IMR-90 (cell line): ENCODE data around the gene DLK2. TPM values are rescaled to one million over a fixed set of nuclear protein-coding genes. Genes with fewer than 3 reads are reported as not detected.

Source experiments
- ATAC-seq: fragments of 200-7000 bp; cut with Tn5 transposase; 2 replicates; pipeline ENCODE4 v1.9.1; 2020; ENCODE audit warnings: low read depth, mild to moderate bottlenecking, moderate library complexity
- BruUV-seq: library from RNA; stranded (reverse); fragments of 400-500 nt; replicated peaks from 2 replicates; lab custom pipeline; 2021; lab: Mats Ljungman, UMichigan
- CTCF ChIA-PET: fragments of 300-600 bp; formaldehyde crosslinking; extraction: SDS; loops from one replicate; lab custom pipeline; 2021; ENCODE audit warnings: antibody characterized with exemption; lab: Yijun Ruan, JAX
- POLR2A ChIA-PET: fragments of 300-600 bp; sonication (Branson Sonifier 250); formaldehyde crosslinking; loops from one replicate; lab custom pipeline; 2022; ENCODE audit warnings: antibody characterized with exemption; ENCODE audit not compliant: unreplicated experiment; lab: Charles Lee
- DNase-seq: peaks from one replicate; pipeline ENCODE4 v3.0.0; 2013
- H2AFZ ChIP-seq: replicated peaks from 2 replicates; pipeline ENCODE3; 2013; ENCODE audit warnings: low read length, mild to moderate bottlenecking; ENCODE audit not compliant: poor library complexity
- H2AK5ac ChIP-seq: 2 replicates; pipeline ENCODE4 v1.6.1; 2013; ENCODE audit warnings: low read depth, low read length, inconsistent platforms
- H2AK9ac ChIP-seq: replicated peaks from 2 replicates; pipeline ENCODE3; 2013; ENCODE audit warnings: mild to moderate bottlenecking, low read depth, low read length, moderate library complexity; ENCODE audit not compliant: poor library complexity
- H2BK120ac ChIP-seq: 2 replicates; pipeline ENCODE4 v1.6.1; 2013; ENCODE audit warnings: low read depth, low read length, inconsistent platforms
- H2BK15ac ChIP-seq: 3 replicates; pipeline ENCODE4 v1.6.1; 2013; ENCODE audit warnings: low read depth, low read length, inconsistent platforms
- H2BK20ac ChIP-seq: 2 replicates; pipeline ENCODE4 v1.6.1; 2013; ENCODE audit warnings: low read depth, mild to moderate bottlenecking, inconsistent platforms, low read length, moderate library complexity
- H2BK5ac ChIP-seq: 2 replicates; pipeline ENCODE4 v1.6.1; 2013; ENCODE audit warnings: mild to moderate bottlenecking, low read depth, low read length, inconsistent platforms; ENCODE audit not compliant: poor library complexity, severe bottlenecking
- H3K14ac ChIP-seq: replicated peaks from 2 replicates; pipeline ENCODE4 v1.6.1; 2013; ENCODE audit warnings: low read depth, low read length, inconsistent platforms
- H3K18ac ChIP-seq: 2 replicates; pipeline ENCODE4 v1.6.1; 2013; ENCODE audit warnings: low read depth, low read length, control low read depth
- H3K23ac ChIP-seq: 2 replicates; pipeline ENCODE4 v1.6.1; 2013; ENCODE audit warnings: low read depth, low read length, inconsistent platforms
- H3K27ac ChIP-seq: 2 replicates; pipeline ENCODE4 v1.5.1; 2013; ENCODE audit warnings: mild to moderate bottlenecking, control low read depth, low read length; ENCODE audit not compliant: insufficient read depth
- H3K27me3 ChIP-seq: 2 replicates; pipeline ENCODE4 v1.6.1; 2013; ENCODE audit warnings: low read length; ENCODE audit not compliant: control insufficient read depth, insufficient read depth
- H3K36me3 ChIP-seq: 2 replicates; pipeline ENCODE4 v1.6.1; 2013; ENCODE audit warnings: low read length, mixed read lengths; ENCODE audit not compliant: control insufficient read depth, insufficient read depth
- H3K4ac ChIP-seq: 2 replicates; pipeline ENCODE4 v1.6.1; 2013; ENCODE audit warnings: low read depth, low read length, inconsistent platforms
- H3K4me1 ChIP-seq: 2 replicates; pipeline ENCODE4 v1.6.1; 2013; ENCODE audit warnings: low read length, mixed read lengths; ENCODE audit not compliant: control insufficient read depth, insufficient read depth
- H3K4me2 ChIP-seq: 2 replicates; pipeline ENCODE4 v1.6.1; 2013; ENCODE audit warnings: low read depth, mild to moderate bottlenecking, control low read depth, low read length, moderate library complexity
- H3K4me3 ChIP-seq: 2 replicates; pipeline ENCODE4 v1.5.1; 2013; ENCODE audit warnings: low read depth, mild to moderate bottlenecking, control low read depth, low read length, moderate library complexity; ENCODE audit not compliant: insufficient read depth
- H3K56ac ChIP-seq: 2 replicates; pipeline ENCODE4 v1.6.1; 2013; ENCODE audit warnings: low read length, inconsistent platforms; ENCODE audit not compliant: insufficient read depth; ENCODE audit errors: extremely low read depth
- H3K79me1 ChIP-seq, 2 experiments: 2 replicates each; pipeline ENCODE4 v1.6.1; 2013; ENCODE audit warnings: low read length in 2 of 2, inconsistent platforms in 1 of 2, low read depth in 1 of 2
- H3K9ac ChIP-seq: 2 replicates; pipeline ENCODE4 v1.6.1; 2013; ENCODE audit warnings: low read depth, low read length, control low read depth
- H3K9me1 ChIP-seq: 2 replicates; pipeline ENCODE4 v1.6.1; 2013; ENCODE audit warnings: low read length, inconsistent platforms; ENCODE audit not compliant: insufficient read depth
- H3K9me3 ChIP-seq: 2 replicates; pipeline ENCODE4 v1.6.1; 2013; ENCODE audit warnings: low read length; ENCODE audit not compliant: control insufficient read depth, insufficient read depth
- H4K20me1 ChIP-seq: 2 replicates; pipeline ENCODE4 v1.6.1; 2013; ENCODE audit warnings: low read length, inconsistent platforms; ENCODE audit not compliant: insufficient read depth
- H4K5ac ChIP-seq: 2 replicates; pipeline ENCODE4 v1.6.1; 2013; ENCODE audit warnings: mild to moderate bottlenecking, low read depth, low read length, control low read depth
- H4K8ac ChIP-seq, 2 experiments: 2 replicates each; pipeline ENCODE4 v1.6.1; 2013; ENCODE audit warnings: low read depth in 2 of 2, low read length in 2 of 2, control low read depth in 1 of 2, inconsistent platforms in 1 of 2
- H4K91ac ChIP-seq: 2 replicates; pipeline ENCODE4 v1.6.1; 2013; ENCODE audit warnings: low read depth, low read length, inconsistent platforms; ENCODE audit not compliant: insufficient read depth
- BHLHE40 ChIP-seq: fragments of 150-350 bp; IDR thresholded peaks from 2 replicates; pipeline ENCODE4 v1.6.1; 2016; ENCODE audit warnings: mild to moderate bottlenecking, low read depth, low read length
- CHD1 ChIP-seq: IDR thresholded peaks from 2 replicates; pipeline ENCODE4 v1.6.1; 2012; ENCODE audit warnings: low read depth, low read length, improper control_type of control experiment
- FOS ChIP-seq: fragments of 150-350 bp; IDR thresholded peaks from 2 replicates; pipeline ENCODE4 v1.6.1; 2016; ENCODE audit warnings: low read depth, low read length
- MAFK ChIP-seq: IDR thresholded peaks from 2 replicates; pipeline ENCODE4 v1.6.1; 2012; ENCODE audit warnings: low read depth, low read length, improper control_type of control experiment
- MXI1 ChIP-seq: IDR thresholded peaks from 2 replicates; pipeline ENCODE4 v1.6.1; 2012; ENCODE audit warnings: low read depth, mild to moderate bottlenecking, low read length, moderate library complexity, borderline replicate concordance
- NFE2L2 ChIP-seq: fragments of 150-350 bp; IDR thresholded peaks from 2 replicates; pipeline ENCODE4 v1.6.1; 2016; ENCODE audit warnings: low read depth, mild to moderate bottlenecking, low read length
- POLR2A ChIP-seq: IDR thresholded peaks from 2 replicates; pipeline ENCODE4 v1.6.1; 2012; ENCODE audit warnings: mild to moderate bottlenecking, low read depth, low read length
- RAD21 ChIP-seq: IDR thresholded peaks from 2 replicates; pipeline ENCODE4 v1.6.1; 2012; ENCODE audit warnings: low read length, improper control_type of control experiment
- RFX5 ChIP-seq: IDR thresholded peaks from 2 replicates; pipeline ENCODE4 v1.8.0; 2012; ENCODE audit warnings: low read depth, mild to moderate bottlenecking, low read length, moderate library complexity
- SMC3 ChIP-seq: fragments of 150-350 bp; IDR thresholded peaks from 2 replicates; pipeline ENCODE4 v1.6.1; 2016; ENCODE audit warnings: low read depth, mild to moderate bottlenecking, antibody characterized with exemption, low read length, moderate library complexity
- WGBS, 2 experiments: methylation state at CpG; one replicate each; pipeline versions ENCODE4 v1.1.5 to v1.1.7; 2013; ENCODE audit warnings: missing lambda C conversion rate in 2 of 2; ENCODE audit not compliant: insufficient read length in 1 of 2; ENCODE audit errors: extremely low coverage in 2 of 2; 5-methylcytosine and 5-hydroxymethylcytosine counted together
- dilution Hi-C: fragments of 300-500 bp; cut with HindIII; formaldehyde crosslinking; loops from one replicate; pipeline ENCODE4 v1.14.3; 2018; ENCODE audit warnings: low sequenced_read_pairs; ENCODE audit not compliant: unreplicated experiment
- in situ Hi-C: fragments of 300-500 bp; cut with MboI; formaldehyde crosslinking; loops from 3 replicates; pipeline ENCODE4 v1.14.3; 2019; ENCODE audit warnings: low sequenced_read_pairs, inconsistent platforms, mixed read lengths
- intact Hi-C: fragments of 100-400 bp; cut with micrococcal nuclease; formaldehyde crosslinking; loops from 2 replicates; pipeline ENCODE4 v1.10.0; 2022
- polyA plus RNA-seq, 3 experiments: library from polyadenylated mRNA; depleted of rRNA; stranded (reverse); fragments of >200 nt; gene quantifications; 2 replicates each; pipeline ENCODE4 v1.2.3, GENCODE V29; 2012; ENCODE audit warnings: low replicate concordance in 1 of 3
- total RNA-seq: library from RNA; depleted of rRNA; stranded (reverse); fragments of >200 nt; gene quantifications from 2 replicates; pipeline ENCODE4 v1.2.3, GENCODE V29; 2012
- TF ChIP-seq, protein P1 (sequence below): fragments of 150-350 bp; IDR thresholded peaks from 2 replicates; pipeline ENCODE4 v1.6.1; 2016; ENCODE audit warnings: low read depth, mild to moderate bottlenecking, low read length, moderate library complexity, borderline replicate concordance

DLK2 gene
- total and polyA plus RNA-seq, 2 of the 4 experiments (the other 2 are of a cell fraction) = 0.90 to 2.8 TPM

DNA sequence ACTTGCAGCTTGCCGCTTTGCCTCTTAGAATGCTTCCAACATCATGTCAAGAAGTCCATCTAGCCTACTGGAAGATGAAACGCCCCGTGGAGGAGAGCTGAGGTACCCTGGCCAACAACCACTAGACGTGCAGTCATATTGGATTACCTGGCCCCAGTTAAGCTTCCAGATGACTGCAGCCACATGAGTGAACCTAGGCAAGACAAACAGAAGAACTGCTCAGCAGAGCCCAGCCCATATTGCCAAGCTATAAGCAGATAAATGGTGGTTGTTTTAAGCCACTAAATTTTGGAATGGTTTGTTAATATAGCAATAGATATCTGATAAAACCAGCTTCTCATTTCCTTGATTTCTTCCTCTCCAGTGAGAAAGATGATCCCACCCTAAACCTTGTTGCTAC is 4.7 kb upstream of the DLK2 start:
- H4K5ac ChIP-seq = no peak overlapping the region
- no peak overlapping the region for H3K14ac ChIP-seq
- no peak overlapping the region for H3K4ac ChIP-seq
- TF ChIP-seq RAD21 = no peak
- TF ChIP-seq MAFK = no peak
- no peak for TF ChIP-seq SMC3
- TF ChIP-seq, protein P1, sequence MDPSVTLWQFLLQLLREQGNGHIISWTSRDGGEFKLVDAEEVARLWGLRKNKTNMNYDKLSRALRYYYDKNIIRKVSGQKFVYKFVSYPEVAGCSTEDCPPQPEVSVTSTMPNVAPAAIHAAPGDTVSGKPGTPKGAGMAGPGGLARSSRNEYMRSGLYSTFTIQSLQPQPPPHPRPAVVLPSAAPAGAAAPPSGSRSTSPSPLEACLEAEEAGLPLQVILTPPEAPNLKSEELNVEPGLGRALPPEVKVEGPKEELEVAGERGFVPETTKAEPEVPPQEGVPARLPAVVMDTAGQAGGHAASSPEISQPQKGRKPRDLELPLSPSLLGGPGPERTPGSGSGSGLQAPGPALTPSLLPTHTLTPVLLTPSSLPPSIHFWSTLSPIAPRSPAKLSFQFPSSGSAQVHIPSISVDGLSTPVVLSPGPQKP = no peak
- TF ChIP-seq FOS = no peak
- no peak for TF ChIP-seq POLR2A
- no peak for TF ChIP-seq NFE2L2
- TF ChIP-seq BHLHE40 = no peak
- TF ChIP-seq RFX5 = no peak
- TF ChIP-seq MXI1 = no peak
- TF ChIP-seq CHD1 = no peak
- intact Hi-C loops = no loop called here
- H4K20me1 ChIP-seq = no peaks in the 10 kb centered on the region
- no peak overlapping the region for H3K9ac ChIP-seq
- ATAC-seq (no peak), DNase-seq (no peak)
- ChIA-PET POLR2A (no interaction called here), CTCF (no interaction called here)
- no peak overlapping the region for H3K56ac ChIP-seq
- no peak overlapping the region for H3K4me3 ChIP-seq
- no peaks in the 10 kb centered on the region for H3K9me1 ChIP-seq
- H2AK9ac ChIP-seq = no peak overlapping the region
- no peak overlapping the region for H2BK15ac ChIP-seq
- H3K79me1 ChIP-seq = no peaks in the 10 kb centered on the region
- peaks cover 2% of the 10 kb centered on the region; the same call in 1 of the 2 replicates for H3K4me1 ChIP-seq
- in situ Hi-C loops = loop anchor here (5.0 kb wide), 1 partner anchor 37 kb away; no protein-coding TSS in a partner anchor
- H2BK20ac ChIP-seq = no peak overlapping the region
- no peak overlapping the region for H2AFZ ChIP-seq
- H3K23ac ChIP-seq = no peak overlapping the region
- BruUV-seq = no TSS peak
- H3K18ac ChIP-seq = no peak overlapping the region
- no peak overlapping the region for H3K4me2 ChIP-seq
- no peak overlapping the region for H4K91ac ChIP-seq
- no peak overlapping the region for H2AK5ac ChIP-seq
- no peaks in the 10 kb centered on the region for H3K36me3 ChIP-seq
- WGBS, 2 experiments = 54% methylated on average over 2 of the region's 4 CpGs; no CpG with 5 or more reads in 1 of the 2 experiments
- H4K8ac ChIP-seq = no peak overlapping the region
- H3K27me3 ChIP-seq = peaks cover 29% of the 10 kb centered on the region
- no peak overlapping the region for H2BK5ac ChIP-seq
- no peaks in the 10 kb centered on the region; the same call in 1 of the 2 replicates for H3K9me3 ChIP-seq
- H3K27ac ChIP-seq = no peak overlapping the region
- no peak overlapping the region for H2BK120ac ChIP-seq
- dilution Hi-C loops = no loop called here
